Measurements from ENCODE around the gene PLRG1.
"Not testable (repeated sequence)": the region's sequence is repeated elsewhere in the genome, so short reads cannot be mapped to it uniquely, and the experiment has no call there.

Gene PLRG1

DNA sequence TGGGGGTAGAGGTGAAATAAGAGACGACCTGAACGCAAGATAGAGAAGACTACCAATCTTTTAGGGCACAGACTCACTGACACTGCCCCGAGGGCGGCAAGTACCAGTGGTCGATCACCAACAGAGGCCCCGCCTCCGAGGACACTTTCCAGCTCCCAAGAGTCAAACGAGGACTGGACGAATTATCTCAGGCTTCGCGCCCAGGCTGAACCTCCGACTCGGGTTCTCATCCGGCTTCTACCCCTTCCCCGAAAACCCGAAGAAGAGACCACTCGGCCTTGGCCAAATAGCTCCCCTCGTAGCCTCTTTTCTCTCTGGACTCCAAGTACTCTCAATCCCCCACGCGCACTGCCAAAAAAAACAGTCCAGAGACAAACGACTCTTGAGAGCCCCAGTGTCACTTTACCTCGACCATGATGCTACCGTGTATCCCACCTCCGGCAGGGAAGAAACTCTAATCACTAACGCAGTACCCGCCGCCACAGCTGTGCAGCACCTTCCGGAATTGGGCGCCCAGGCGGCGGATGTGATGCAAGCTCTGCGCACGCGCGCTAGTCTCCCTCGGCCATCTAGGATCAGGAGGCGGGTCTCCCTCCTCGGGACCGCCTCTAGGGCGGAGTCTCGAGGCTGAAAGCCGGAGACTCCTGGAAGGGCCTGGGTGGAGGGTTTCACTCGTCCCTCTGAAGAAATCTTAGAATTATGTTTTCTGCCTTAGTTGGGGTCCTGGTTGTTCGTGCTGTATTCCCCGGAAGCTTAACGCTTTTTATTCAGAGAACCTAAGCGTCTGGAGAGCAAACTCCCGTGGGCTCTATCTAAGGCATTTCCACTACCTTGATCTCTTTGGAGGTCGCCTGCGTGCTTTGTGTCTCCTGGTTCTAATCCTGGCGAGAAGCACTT, at the start of gene PLRG1:
PLRG1 (minus strand) TSS at position 507 of the 897 bp plus-strand sequence; CDS start at position 415, 92 bp downstream.
- DNase-seq (ENCODE audit: low spot score), result peak; percentile 96

DNA sequence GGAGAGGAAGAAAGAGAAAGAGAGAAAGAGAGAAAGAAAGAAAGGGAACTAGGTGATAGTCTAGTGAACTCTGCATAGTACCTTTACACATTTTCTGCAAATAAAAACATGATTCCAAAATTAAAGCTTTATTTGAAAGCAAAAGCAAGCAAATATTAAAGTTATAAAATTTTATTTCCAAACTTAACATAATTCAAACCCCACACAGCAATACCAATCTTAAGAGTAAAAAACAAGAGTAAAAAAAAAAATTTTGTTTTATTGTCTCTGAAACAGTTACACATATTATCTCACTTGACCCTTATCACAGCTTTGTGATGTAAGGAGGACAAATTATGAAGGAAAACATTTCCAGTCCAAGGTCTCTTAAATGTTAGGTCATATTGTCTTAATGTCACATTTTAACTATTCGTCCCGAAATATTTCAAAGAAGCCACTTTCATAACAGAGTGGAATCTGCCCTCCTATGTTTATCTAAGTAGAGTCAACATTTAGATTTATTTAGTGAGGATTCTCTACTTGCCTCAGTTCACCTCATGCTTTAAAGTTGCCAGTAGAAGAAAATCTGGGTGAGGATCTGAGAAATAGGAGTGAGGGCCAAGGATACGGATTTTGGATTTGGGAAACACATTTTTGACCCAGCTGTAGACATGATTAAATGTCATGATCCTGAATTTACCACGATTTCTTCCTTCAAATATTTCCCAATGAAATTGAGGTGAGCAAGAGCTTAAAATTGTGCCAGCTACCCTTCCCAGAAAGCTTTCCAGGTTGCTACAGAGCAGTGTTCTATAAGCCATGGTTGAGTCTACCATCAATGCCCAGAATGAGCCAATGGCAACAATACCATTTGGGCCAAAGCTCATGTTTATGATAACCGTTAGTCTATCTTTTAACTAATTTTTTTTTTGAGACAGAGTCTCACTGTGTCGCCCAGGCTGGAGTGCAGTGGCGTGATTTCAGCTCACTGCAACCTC, 47.9 kb upstream of the PLRG1 start:
- no peak for DNase-seq (ENCODE audit: low spot score)

DNA sequence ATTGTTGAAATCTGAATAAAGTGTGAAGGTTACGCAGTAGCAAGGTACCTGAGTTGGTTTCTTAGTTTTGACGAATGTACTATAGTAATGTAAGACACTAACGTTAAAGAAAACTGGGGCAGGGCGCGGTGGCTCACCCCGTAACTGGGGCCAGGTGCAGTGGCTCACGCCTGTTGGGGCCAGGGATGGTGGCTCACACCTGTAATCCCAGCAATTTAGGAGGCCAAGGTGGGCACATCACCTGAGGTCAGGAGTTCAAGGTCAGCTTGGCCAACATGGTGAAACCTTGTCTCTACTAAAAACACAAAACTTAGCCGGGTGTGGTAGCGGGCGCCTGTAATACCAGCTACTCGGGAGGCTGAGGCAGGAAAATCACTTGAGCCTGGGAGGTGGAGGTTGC, 47.1 kb upstream of the PLRG1 start:
- not testable (repeated sequence) for DNase-seq (ENCODE audit: low spot score)

DNA sequence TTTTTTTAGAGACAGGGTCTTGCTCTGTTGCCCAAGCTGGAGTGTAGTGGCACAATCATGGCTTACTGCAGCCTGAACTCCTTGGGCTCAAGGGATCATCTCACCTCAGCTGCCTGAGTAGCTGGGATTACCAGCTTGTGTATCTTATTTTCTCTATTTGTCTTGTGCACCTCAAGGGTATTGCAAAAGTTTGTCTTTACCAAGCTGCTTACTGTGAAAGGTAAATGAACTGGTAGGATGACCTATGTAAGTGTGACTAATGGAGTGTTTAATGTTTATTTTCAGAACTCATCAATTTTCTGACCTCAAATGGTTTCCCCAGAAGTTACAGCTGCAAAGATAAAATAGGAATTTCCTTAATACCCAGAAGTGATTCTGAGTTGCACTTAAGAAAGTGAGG, 45.6 kb upstream of the PLRG1 start:
- DNase-seq (ENCODE audit: low spot score), result no peak

DNA sequence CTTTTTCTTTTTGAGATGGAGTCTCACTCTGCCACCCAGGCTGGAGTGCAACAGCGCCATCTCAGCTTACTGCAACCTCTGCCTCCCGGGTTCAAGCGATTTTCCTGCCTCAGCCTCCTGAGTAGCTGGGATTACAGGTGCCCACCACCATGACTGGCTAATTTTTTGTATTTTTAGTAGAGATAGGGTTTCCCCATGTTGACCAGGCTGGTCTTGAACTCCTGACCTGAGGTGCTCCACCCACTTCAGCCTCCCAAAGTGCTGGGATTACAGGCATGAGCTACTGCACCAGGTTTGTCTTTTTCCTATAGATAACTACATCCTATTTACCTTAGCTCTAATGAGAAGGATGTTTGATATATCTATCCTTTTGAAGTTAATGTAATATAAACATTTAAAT, 44.1 kb upstream of the PLRG1 start:
- not testable (repeated sequence) for DNase-seq (ENCODE audit: low spot score)

DNA sequence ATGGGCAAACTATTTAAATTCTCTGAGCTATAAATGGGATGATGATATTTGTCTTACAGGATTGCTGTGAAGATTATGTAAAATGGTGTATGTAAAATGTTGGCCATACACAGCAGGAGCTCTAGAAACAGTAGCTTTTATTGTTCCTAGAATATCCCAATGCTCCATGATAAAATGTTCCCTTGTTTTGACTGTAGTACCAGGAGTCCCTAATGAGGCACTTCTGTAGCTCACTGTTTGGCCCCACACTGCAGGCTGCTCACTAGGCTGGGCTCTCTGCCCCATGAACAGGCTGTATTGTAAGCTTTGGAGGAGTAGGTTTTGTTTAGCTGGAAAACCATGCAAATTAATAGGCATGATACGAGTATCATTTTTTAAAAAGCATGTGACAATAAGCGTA, 43.7 kb upstream of the PLRG1 start:
- no peak for DNase-seq (ENCODE audit: low spot score)

DNA sequence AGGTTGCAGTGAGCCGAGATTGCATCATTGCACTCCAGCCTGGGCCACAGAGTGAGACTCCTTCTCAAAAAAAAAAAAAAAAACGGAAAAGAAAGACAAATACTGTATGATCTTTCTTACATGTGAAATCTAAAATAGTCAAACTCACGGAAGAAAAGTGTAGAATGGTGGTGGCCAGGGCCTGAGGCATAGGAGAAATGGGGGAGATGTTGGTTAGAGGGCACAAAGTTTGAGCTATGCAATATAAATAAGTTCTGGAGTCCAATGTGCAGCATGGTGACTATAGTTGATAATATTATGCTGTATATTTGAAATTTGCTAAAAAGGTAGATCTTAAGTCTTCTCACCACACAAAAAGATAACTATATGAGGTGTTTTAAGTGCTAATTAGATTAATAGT, 41.7 kb upstream of the PLRG1 start:
- DNase-seq (ENCODE audit: low spot score), result no peak

DNA sequence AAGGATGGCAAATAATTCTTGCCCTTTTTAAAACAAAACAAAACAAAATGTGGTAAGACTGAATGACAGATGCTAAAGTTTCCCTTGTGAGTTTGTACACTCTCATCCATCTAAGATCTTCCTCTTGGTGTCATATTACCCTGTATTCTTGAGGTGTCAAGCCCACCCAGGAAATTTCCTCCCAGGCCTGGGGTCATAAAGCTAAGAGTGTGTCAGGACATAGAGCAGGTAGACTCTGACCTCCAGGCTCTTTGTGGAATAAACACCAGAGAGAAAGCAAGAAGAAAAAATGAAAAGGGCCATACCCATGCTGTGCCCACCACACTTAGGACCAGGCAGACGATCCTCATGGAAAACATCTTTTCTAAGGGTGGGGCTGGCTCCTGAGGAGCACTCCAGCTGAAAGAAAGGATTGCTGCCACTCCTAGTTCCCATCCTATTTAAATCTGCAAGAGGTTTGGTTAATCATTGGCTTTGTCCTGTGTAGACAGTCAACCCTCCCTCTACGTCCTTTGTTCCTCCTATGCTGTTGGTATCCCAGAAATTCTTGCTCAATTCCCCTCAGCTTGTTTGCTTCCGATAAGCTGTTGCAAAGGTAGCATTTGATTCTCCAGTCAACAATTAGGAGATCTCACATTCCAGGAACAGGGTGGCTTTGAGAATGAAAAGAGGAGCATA, 40.3 kb upstream of the PLRG1 start, which contains the start of gene FGA:
FGA (minus strand) TSS at position 414 of the 678 bp plus-strand sequence; CDS start at position 359, 55 bp downstream.
- DNase-seq (ENCODE audit: low spot score), result no peak

DNA sequence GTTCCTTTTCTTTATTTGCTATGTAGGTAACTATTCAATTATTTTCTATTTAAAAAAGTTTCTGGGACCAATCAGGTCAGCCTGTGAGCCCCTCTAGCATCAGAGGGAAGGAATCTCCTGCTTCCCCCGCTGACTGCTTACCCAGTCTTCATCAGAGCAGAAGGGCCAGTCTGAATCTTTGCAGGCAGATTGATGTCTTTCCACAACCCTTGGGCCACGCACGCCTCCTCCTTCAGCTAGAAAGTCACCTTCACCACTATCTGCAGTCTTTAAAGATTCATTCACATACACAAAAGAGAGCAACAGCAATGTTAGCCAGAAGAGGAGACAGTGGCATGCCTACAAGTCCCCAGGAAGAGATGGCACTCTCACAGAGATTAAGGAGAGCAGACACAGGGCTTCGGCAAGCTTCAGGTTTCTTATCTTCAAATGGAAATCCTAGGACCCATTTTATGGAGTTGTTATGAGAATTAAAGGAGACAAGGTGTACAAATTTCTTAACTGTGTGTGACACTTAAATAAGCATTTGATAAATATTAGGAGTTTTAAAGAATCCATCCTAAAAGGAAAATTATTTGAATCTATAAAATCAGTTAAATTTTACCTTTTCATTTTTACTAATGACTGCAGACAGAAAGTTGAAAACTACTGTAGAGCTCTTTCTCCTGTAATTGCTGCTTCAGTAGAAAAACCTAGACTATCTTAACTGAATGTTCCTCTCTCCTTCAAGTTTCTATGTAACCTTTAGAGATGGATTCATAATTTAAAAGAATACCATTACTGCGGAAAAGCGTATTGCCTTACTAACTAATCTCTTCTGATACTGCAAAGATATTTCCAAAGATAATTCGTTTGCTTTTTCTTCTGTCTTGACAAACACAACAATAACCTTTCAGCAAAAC, 39.3 kb upstream of the PLRG1 start:
- DNase-seq (ENCODE audit: low spot score), result no peak

DNA sequence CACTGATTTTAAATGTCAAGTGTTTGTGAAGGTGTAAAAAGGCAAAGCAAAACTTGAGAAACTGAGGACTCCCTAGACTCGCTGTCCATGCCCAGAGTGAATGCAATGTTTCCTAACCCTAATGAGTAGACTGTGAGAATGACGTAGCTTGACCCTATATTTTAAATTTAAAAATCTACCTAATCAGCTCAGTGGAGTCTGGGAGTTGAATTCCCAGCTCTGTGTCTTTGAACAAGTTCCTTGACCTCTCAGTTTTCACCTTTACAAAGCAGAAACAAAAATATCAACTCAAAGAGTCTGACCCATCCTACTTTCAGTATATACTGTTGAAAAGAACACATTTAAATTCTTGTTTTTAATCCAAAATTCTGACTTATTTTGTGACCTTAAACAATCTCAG, 38.0 kb upstream of the PLRG1 start:
- DNase-seq (ENCODE audit: low spot score), result no peak

DNA sequence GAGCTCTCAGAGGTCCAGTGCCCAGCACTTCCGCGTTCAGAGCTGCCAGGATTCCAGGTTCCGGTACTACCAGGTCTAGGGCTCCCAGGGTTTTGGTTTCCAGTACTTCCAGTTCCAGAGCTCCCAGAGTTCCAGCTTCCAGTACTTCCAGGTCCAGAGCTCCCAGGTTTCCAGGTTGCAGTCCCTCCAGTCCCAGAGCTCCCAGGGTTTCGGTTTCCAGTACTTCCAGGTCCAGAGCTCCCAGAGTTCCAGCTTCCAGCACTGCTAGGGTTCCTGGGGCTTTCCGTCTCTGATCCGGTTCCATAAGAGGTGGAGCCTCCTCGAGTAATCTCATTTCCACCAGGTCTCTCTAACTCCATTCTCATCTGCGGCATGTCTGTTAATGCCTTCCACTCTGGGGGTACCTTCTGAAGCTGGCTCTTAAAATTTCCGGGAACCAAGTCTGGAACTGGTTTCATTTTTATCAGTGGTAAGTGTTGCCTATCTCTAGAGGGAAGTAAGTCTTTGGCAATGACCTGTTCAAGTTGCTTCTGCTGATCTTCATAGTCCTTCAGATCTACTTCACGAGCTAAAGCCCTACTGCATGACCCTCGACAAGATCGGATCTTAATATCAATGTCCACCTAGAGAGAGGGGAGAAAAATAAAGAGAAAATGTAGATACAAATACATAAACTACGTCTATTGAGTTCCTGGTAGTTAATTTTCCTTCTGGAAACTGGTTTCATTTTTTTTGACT, 36.3 kb upstream of the PLRG1 start:
- no peak for DNase-seq (ENCODE audit: low spot score)

DNA sequence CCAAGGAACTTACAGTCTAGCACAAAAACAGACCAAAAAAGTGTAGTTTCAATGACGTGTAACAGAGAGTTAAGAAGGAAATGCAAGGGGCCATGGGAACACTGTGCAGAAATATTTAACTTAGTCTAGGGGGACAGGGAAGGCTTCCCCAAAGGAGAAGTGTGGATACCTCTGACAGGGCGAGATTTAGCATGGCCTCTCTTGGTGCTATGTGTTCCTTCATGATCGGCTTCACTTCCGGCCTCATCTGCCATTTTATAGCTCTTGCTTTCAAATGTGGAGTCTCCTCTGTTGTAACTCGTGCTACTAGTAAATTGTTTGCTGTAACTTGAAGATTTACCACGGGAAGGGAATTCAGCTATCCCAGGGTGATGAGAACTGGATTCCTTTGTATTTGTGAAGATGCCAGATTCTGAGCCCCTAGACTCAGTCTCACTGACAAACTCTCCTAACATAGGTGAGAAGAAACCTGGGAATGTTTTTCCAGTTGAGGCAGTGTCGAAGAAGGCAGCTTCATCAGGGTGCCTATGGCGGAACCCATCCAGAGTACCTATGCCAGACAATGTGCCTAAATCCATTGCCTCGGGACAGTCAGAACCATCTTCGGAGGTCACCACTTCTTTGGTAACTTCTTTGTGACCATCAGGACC, 35.3 kb upstream of the PLRG1 start:
- DNase-seq (ENCODE audit: low spot score), result no peak

DNA sequence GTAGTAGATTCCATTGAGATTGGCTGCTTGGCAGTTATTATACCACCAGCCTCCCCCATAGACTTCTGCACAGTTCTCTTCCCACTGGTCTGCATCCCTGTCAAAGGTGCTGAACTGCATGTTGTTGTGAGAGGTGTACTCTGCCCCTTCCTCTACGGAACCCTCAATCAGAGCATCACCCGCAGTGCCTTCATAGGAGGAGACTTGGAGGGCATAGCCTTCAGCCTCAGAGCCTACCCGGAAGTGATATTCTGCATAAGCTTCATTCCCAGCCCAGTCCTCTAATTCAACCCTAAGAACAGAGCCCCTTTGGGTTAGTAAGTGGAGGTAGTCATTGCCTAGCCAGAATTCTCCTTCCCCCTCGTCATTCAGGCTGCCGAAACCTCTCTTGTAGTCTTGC, 34.1 kb upstream of the PLRG1 start:
- DNase-seq (ENCODE audit: low spot score), result no peak

DNA sequence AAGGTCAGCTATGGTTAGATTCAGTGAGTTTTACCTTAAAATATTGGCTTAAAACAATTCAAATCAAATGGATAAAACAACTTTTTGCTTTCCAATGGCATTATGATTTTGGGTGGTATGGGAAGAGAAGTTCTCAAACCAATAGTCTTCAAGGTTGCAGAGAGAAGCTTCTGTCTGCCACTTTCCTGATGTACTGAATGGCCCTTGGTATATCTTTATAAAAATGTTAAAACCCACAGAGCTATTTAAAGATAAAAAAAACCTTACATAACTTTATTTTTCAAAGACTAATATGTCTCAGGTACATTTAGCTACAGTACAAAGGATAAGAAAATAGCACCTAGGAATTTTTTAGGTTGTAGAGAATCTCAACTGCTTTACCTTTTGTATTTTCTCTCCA, 33.5 kb upstream of the PLRG1 start:
- no peak for DNase-seq (ENCODE audit: low spot score)

DNA sequence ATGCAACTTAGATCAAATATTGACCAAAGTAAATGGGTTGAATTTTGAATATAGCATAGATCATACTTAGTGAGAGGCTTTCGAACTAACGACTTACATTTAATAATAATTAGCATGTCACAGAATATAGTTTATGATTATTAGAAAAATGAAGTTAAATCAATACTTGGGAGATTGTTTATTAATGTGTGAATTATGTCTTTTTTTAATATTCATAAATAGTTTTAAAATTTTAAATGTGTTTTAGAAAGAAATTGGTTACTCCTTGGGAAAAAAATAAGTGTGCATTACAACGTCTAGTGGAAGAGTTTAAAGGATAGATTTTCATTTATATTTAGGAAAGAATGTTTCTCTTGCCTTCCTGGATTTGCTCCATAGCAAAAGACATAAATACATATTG, 33.0 kb upstream of the PLRG1 start:
- DNase-seq (ENCODE audit: low spot score), result no peak

DNA sequence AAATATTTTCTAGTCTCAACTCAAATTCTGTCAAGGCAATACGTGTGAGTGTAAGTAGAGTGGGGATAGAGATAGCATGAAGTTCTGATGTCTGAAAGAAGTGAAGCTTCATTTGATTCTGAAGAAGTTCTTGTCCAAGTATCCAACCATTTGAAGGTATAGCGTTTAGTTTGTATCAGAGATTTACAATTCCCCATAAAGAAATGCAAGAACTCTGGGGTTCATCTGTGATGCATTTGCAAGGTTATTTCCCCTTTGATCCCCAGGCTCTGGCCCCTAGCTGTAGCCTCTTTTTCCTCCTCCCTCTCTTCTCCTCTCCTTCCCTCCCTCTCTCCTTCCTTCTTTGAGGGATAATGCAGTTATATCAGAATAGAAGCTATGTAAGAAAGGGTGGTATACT, 32.5 kb upstream of the PLRG1 start:
- DNase-seq (ENCODE audit: low spot score), result no peak

DNA sequence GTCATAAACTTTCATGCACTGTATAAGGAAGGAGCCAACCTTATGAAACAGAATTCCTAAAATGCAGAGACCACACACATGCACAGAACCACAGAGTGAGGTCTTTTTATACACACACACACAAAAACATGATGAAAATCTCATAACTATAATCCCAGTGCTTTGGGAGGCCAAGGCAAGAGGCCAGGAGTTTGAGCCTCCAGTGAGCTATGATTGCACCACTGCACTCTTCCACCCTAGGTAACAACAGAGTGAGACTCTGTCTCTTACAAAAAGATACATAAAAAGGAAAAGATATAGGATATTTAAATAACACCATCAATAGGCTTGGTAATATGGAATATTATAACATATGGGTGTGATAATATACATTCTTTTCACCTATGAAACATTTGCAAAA, 29.7 kb upstream of the PLRG1 start:
- no peak for DNase-seq (ENCODE audit: low spot score)

DNA sequence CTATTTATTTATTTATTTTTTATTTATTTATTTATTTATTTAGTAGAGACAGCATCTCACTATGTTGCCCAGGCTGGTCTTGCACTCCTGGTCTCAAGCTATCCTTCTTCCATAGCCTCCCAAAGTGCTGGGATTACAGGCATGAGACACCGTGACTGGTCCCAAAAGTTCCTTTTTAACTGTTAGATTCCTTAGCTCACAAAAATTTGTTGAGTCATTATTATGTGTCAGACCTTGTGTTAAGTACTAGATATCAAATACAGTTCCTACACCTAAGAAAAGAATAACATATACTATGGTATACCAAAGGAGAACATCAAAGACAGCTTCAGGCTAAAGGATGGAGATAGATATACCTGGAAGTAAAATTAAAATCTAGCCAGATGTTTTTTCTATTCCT, 28.7 kb upstream of the PLRG1 start:
- DNase-seq (ENCODE audit: low spot score), result no peak

DNA sequence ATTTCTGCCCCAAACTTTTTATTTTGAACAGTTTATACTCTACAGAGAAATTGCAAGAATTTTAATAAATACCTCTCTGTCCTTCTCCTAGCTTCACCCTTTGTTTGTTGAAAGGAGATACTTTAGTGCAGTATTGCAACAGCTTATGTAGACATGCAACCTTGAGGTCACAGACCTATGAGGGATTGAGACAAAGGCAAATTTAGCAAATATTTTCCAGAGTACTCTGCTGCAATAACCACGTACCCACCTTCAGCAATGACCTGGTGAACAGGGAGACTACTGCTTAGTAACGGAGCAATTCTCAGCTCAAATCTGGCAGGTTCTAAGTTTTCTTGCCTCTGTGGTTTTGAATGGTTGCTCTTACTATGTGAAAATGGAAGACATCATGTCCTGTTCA, 27.1 kb upstream of the PLRG1 start:
- DNase-seq (ENCODE audit: low spot score), result no peak

DNA sequence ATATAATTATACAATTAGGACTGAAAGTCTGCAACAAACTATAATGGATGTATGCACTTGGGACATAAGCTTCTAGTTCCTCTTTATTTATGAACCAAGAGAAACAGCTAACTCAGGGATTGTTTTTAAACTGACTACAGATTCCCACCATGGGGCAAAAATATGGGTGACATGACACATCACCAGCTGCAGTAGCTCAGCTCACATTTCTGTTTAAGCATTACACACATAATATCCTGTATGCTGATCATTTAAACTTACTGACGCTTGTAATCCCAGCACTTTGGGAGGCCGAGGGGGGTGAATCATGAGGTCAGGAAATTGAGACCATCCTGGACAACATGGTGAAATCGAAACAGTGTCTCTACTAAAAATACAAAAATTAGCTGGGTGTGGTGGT, 24.1 kb upstream of the PLRG1 start:
- DNase-seq (ENCODE audit: low spot score), result no peak

Data from AG08396 (cell line).